DND-41 (cell line): Measurements from ENCODE around the gene TTC9C.

Source experiments
- ATAC-seq: fragments of 200-7000 bp; cut with Tn5 transposase; 3 replicates; pipeline ENCODE4 v1.9.1; 2021; ENCODE audit warnings: low read depth; ENCODE audit not compliant: insufficient read depth
- DNase-seq: peaks from one replicate; pipeline ENCODE4 v3.0.0-alpha.2; 2020
- H2AFZ ChIP-seq: 2 replicates; pipeline ENCODE4 v1.6.0; 2012; ENCODE audit warnings: low read depth, low read length
- H3K27ac ChIP-seq: 2 replicates; pipeline ENCODE4 v1.5.1; 2012; ENCODE audit warnings: low read length, inconsistent platforms
- H3K27me3 ChIP-seq: fragments of 200-600 bp; sonication (generic); 2 replicates; pipeline ENCODE4 v1.6.0; 2012; ENCODE audit warnings: low read length, mild to moderate bottlenecking, inconsistent platforms; ENCODE audit not compliant: insufficient read depth, poor library complexity
- H3K36me3 ChIP-seq: 2 replicates; pipeline ENCODE4 v1.5.1; 2012; ENCODE audit warnings: low read length, inconsistent platforms; ENCODE audit not compliant: insufficient read depth
- H3K4me1 ChIP-seq: 2 replicates; pipeline ENCODE4 v1.5.1; 2012; ENCODE audit warnings: mild to moderate bottlenecking, low read length; ENCODE audit not compliant: insufficient read depth
- H3K4me2 ChIP-seq: 2 replicates; pipeline ENCODE4 v1.6.0; 2012; ENCODE audit warnings: mild to moderate bottlenecking, moderate library complexity, low read length, inconsistent platforms; ENCODE audit not compliant: insufficient read depth
- H3K4me3 ChIP-seq, 2 experiments: fragments of 200-600 bp in 1 of 2; shearing (Covaris generic) in 1 of 2; 2 replicates each; pipeline ENCODE4 v1.5.1; 2012 to 2016; ENCODE audit warnings: inconsistent platforms in 2 of 2, low read length in 2 of 2, mild to moderate bottlenecking in 2 of 2, low read depth in 1 of 2, moderate library complexity in 1 of 2
- H3K79me2 ChIP-seq: 2 replicates; pipeline ENCODE4 v1.6.0; 2012; ENCODE audit warnings: low read length, inconsistent platforms; ENCODE audit not compliant: insufficient read depth
- H3K9ac ChIP-seq: 2 replicates; pipeline ENCODE4 v1.6.0; 2012; ENCODE audit warnings: low read depth, mild to moderate bottlenecking, inconsistent platforms, low read length, moderate library complexity
- H3K9me3 ChIP-seq: 2 replicates; pipeline ENCODE4 v1.5.1; 2012; ENCODE audit warnings: low read length, moderate library complexity, mild to moderate bottlenecking, inconsistent platforms; ENCODE audit not compliant: insufficient read depth, severe bottlenecking
- H4K20me1 ChIP-seq: 2 replicates; pipeline ENCODE4 v1.6.0; 2012; ENCODE audit warnings: low read length; ENCODE audit not compliant: insufficient read depth
- EZH2 ChIP-seq: IDR thresholded peaks from 3 replicates; pipeline ENCODE4 v1.6.1; 2012; ENCODE audit warnings: borderline replicate concordance, low read depth, mild to moderate bottlenecking, moderate library complexity, low read length, inconsistent platforms; ENCODE audit not compliant: severe bottlenecking
- TF ChIP-seq, protein P1 (sequence below): IDR thresholded peaks from 2 replicates; pipeline ENCODE4 v1.5.1; 2012; ENCODE audit warnings: borderline replicate concordance, low read length, moderate library complexity, mild to moderate bottlenecking; ENCODE audit not compliant: poor library complexity, severe bottlenecking; ENCODE audit errors: extremely low read depth

Gene TTC9C

DNA sequence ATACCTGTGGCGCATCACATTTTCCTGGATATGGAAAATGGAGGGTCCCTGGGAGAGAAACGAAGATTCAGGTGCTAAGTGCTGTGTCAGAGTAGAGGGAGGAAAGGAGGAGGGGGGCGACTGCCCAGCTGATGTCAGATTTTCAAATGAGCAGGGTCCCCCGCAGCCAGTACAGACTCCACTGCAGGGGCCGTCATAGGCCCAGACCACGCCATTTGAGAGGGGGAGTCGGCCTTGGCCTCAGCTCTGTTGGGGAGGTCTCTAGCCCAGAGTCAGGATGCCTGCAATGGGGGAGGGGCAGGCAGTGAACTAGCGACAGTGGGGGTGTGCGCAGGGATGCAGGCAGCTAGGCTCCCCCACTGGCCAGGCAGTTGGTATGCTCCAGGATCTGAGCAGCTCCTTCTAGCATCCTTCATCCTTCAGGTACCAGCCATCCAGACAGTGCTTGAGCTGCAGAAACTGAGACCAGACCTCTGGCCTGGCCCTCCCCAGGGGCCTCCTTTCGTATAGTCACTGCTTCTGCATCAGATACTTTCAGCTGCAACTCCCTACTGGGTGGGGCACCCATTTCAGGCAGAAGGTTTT, 20.9 kb upstream of the TTC9C start, which contains the start of the genes BSCL2 and GNG3:
Gene BSCL2 (minus strand): TSS at position 148 of the 585 bp plus-strand sequence. CDS start 229 bp downstream, outside the sequence.
Gene GNG3 (plus strand): TSS at position 400 of the 585 bp plus-strand sequence. CDS start 620 bp downstream, outside the sequence.
- TF ChIP-seq EZH2, result no peak
- TF ChIP-seq, protein P1, sequence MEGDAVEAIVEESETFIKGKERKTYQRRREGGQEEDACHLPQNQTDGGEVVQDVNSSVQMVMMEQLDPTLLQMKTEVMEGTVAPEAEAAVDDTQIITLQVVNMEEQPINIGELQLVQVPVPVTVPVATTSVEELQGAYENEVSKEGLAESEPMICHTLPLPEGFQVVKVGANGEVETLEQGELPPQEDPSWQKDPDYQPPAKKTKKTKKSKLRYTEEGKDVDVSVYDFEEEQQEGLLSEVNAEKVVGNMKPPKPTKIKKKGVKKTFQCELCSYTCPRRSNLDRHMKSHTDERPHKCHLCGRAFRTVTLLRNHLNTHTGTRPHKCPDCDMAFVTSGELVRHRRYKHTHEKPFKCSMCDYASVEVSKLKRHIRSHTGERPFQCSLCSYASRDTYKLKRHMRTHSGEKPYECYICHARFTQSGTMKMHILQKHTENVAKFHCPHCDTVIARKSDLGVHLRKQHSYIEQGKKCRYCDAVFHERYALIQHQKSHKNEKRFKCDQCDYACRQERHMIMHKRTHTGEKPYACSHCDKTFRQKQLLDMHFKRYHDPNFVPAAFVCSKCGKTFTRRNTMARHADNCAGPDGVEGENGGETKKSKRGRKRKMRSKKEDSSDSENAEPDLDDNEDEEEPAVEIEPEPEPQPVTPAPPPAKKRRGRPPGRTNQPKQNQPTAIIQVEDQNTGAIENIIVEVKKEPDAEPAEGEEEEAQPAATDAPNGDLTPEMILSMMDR, result no peak
- H3K9ac ChIP-seq, result peak within 1 kb of the TSS; percentile 83
- peaks cover 52% of the 10 kb centered on the region for H3K4me1 ChIP-seq
- H3K4me2 ChIP-seq, result peak within 1 kb of the TSS; percentile 97
- H2AFZ ChIP-seq, result peak within 1 kb of the TSS; percentile 80
- H3K36me3 ChIP-seq, result peaks cover 23% of the 10 kb centered on the region
- H3K27me3 ChIP-seq, result no peaks in the 10 kb centered on the region
- peak within 1 kb of the TSS in 1 of 2 experiments; percentile 88; a peak in 3 of 4 replicates for H3K4me3 ChIP-seq
- H3K27ac ChIP-seq, result peak within 1 kb of the TSS; percentile 81
- no peaks in the 10 kb centered on the region for H4K20me1 ChIP-seq
- H3K9me3 ChIP-seq, result no peaks in the 10 kb centered on the region
- DNase-seq, result peak; percentile 40
- peaks cover 22% of the 10 kb centered on the region for H3K79me2 ChIP-seq
- no peak for ATAC-seq

DNA sequence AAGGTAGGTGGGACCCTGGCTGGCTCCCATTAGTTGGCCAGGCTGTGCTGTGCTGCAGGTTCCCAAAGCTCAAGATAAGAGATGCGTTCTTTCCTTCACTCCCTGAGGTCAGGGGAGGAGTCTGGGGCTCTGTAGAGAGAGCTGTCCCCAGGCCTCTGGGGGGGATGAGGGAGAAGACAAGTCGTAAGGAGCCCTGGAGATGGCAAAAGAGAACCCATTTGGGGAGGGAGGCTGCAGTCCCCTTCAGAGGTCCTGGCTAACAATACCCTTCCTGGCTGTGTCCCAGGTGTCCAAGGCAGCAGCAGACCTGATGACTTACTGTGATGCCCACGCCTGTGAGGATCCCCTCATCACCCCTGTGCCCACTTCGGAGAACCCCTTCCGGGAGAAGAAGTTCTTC, 19.9 kb upstream of the TTC9C start:
- H3K27ac ChIP-seq, result peak overlapping the region; percentile 81
- no peaks in the 10 kb centered on the region for H3K9me3 ChIP-seq
- no peaks in the 10 kb centered on the region for H4K20me1 ChIP-seq
- H3K4me1 ChIP-seq, result peaks cover 52% of the 10 kb centered on the region
- H2AFZ ChIP-seq, result peak overlapping the region; percentile 62; the same call in 1 of the 2 replicates
- no peak for DNase-seq
- peak overlapping the region; percentile 74 for H3K9ac ChIP-seq
- peaks cover 33% of the 10 kb centered on the region for H3K36me3 ChIP-seq
- TF ChIP-seq EZH2, result no peak
- TF ChIP-seq, protein P1, result no peak
- H3K4me3 ChIP-seq, result peak overlapping the region; percentile 37 to 72; a peak in 3 of 4 replicates
- ATAC-seq, result no peak
- peak overlapping the region; percentile 86 for H3K4me2 ChIP-seq
- peaks cover 23% of the 10 kb centered on the region for H3K79me2 ChIP-seq
- H3K27me3 ChIP-seq, result no peaks in the 10 kb centered on the region

DNA sequence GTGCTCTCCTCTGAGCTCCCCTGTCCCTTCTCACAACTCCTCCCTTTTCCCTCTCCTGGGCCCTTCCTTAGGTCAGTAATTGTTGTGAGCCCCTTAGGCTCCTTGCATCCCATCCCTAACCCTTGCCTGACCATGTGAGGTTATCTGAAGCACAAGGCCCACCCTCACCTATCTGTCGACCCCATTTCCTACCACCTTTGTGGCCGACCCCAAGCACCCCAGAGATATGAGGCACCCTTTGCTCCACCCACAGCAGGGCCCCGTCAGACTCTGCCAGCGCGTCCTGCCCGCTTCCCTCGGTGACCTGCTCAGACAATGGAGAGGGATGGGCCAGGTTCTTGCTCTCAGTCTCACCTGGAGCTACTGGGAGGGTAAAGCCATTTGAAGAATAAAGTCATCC, 19.5 kb upstream of the TTC9C start:
- peak; percentile 7; the same call in 2 of the 3 replicates for ATAC-seq

More for the DNA sequence above, 19.5 kb upstream of the TTC9C start:
- H3K4me1 ChIP-seq, result peaks cover 52% of the 10 kb centered on the region
- TF ChIP-seq, protein P1, result no peak
- TF ChIP-seq EZH2, result no peak
- H4K20me1 ChIP-seq, result no peaks in the 10 kb centered on the region
- no peaks in the 10 kb centered on the region for H3K27me3 ChIP-seq
- peak overlapping the region; percentile 86 for H3K4me2 ChIP-seq
- peak overlapping the region; percentile 62 for H2AFZ ChIP-seq
- peak overlapping the region; percentile 81 for H3K27ac ChIP-seq
- peak overlapping the region; percentile 37 to 72 for H3K4me3 ChIP-seq
- DNase-seq, result peak; percentile 51
- no peaks in the 10 kb centered on the region for H3K9me3 ChIP-seq
- peak overlapping the region; percentile 74 for H3K9ac ChIP-seq
- H3K79me2 ChIP-seq, result peaks cover 24% of the 10 kb centered on the region
- peaks cover 37% of the 10 kb centered on the region for H3K36me3 ChIP-seq
